Measurements from ENCODE around the gene CTNNBIP1.

DNA sequence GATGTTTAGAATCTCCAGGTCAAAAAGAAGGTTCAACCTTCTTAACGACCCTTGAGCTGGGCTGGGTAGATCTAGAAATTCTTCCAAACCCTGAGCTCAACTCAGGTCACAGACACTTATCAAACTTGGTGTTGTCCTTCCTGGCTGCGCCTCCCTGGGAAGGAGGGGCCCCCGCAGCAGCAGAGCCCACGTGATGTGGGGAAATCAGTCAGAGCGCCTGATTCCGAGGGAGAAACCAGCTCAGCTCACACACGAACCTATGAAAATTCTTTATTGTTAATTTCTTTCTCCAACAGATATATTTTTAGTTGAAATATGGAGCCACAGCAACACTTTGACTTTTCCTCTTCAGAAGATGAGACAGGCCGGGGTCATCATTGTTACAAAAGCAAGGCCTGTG, 62.0 kb downstream of the CTNNBIP1 start:
- TF ChIP-seq, protein P1, sequence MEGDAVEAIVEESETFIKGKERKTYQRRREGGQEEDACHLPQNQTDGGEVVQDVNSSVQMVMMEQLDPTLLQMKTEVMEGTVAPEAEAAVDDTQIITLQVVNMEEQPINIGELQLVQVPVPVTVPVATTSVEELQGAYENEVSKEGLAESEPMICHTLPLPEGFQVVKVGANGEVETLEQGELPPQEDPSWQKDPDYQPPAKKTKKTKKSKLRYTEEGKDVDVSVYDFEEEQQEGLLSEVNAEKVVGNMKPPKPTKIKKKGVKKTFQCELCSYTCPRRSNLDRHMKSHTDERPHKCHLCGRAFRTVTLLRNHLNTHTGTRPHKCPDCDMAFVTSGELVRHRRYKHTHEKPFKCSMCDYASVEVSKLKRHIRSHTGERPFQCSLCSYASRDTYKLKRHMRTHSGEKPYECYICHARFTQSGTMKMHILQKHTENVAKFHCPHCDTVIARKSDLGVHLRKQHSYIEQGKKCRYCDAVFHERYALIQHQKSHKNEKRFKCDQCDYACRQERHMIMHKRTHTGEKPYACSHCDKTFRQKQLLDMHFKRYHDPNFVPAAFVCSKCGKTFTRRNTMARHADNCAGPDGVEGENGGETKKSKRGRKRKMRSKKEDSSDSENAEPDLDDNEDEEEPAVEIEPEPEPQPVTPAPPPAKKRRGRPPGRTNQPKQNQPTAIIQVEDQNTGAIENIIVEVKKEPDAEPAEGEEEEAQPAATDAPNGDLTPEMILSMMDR (IDR thresholded peaks at IDR 0.05; ENCODE audit: low read depth, low read length) = no peak
- TF ChIP-seq POLR2A (IDR thresholded peaks at IDR 0.05; ENCODE audit: extremely low read depth, insufficient read length) = no peak

Measured in NB4 (cell line).